Thoracic aorta (tissue), 2 donors: Measurements from ENCODE around the gene ESYT3. TPM values are rescaled to one million over a fixed set of nuclear protein-coding genes. Genes with fewer than 3 reads are reported as not detected.

Experiments
- ATAC-seq: fragments of 150-250 bp; one replicate; pipeline ENCODE4 v1.8.0; 2017; ENCODE audit warnings: low read depth; ENCODE audit not compliant: insufficient number of reproducible peaks, low FRiP score
- DNase-seq: peaks from one replicate; pipeline ENCODE4 v3.0.0-alpha.2; 2020; ENCODE audit warnings: low spot score
- H3K27ac ChIP-seq, 2 donors: fragments of 200-600 bp; sonication (generic); 1 replicate in 1 of 2; 2 replicates in 1 of 2; pipeline ENCODE4 v1.5.1; 2016; ENCODE audit warnings: mild to moderate bottlenecking in 2 of 2, moderate library complexity in 2 of 2
- H3K27me3 ChIP-seq: fragments of 200-600 bp; sonication (generic); replicated peaks from 2 replicates; pipeline ENCODE4 v1.6.0; 2016; ENCODE audit warnings: mild to moderate bottlenecking; ENCODE audit not compliant: insufficient read depth
- H3K36me3 ChIP-seq: fragments of 200-600 bp; sonication (generic); one replicate; pipeline ENCODE4 v1.5.1; 2016
- H3K4me1 ChIP-seq, 2 donors: fragments of 200-600 bp; sonication (generic); 1 replicate in 1 of 2; 2 replicates in 1 of 2; pipeline versions ENCODE4 v1.5.1 to v1.6.0; 2016; ENCODE audit warnings: low read depth in 2 of 2, mild to moderate bottlenecking in 1 of 2; ENCODE audit not compliant: control insufficient read depth in 1 of 2
- H3K4me3 ChIP-seq: fragments of 200-600 bp; sonication (generic); 2 replicates; pipeline ENCODE4 v1.5.1; 2016; ENCODE audit warnings: mild to moderate bottlenecking
- H3K9me3 ChIP-seq: fragments of 200-600 bp; sonication (generic); 2 replicates; pipeline ENCODE4 v1.5.1; 2016
- total RNA-seq, 2 donors: library from RNA; depleted of rRNA; stranded (reverse); fragments of >200 nt; gene quantifications; one replicate each; pipeline versions ENCODE4 v1.1.0 to v1.2.3, GENCODE V29; 2016
- TF ChIP-seq, protein P1 (sequence below): fragments of 200-600 bp; sonication (generic); IDR thresholded peaks from one replicate; pipeline ENCODE4 v1.5.1; 2019; ENCODE audit warnings: antibody characterized with exemption

The ESYT3 gene, protein sequence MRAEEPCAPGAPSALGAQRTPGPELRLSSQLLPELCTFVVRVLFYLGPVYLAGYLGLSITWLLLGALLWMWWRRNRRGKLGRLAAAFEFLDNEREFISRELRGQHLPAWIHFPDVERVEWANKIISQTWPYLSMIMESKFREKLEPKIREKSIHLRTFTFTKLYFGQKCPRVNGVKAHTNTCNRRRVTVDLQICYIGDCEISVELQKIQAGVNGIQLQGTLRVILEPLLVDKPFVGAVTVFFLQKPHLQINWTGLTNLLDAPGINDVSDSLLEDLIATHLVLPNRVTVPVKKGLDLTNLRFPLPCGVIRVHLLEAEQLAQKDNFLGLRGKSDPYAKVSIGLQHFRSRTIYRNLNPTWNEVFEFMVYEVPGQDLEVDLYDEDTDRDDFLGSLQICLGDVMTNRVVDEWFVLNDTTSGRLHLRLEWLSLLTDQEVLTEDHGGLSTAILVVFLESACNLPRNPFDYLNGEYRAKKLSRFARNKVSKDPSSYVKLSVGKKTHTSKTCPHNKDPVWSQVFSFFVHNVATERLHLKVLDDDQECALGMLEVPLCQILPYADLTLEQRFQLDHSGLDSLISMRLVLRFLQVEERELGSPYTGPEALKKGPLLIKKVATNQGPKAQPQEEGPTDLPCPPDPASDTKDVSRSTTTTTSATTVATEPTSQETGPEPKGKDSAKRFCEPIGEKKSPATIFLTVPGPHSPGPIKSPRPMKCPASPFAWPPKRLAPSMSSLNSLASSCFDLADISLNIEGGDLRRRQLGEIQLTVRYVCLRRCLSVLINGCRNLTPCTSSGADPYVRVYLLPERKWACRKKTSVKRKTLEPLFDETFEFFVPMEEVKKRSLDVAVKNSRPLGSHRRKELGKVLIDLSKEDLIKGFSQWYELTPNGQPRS
- total RNA-seq, result 1 to 10 TPM; 1.9 to 7.1 TPM

DNA sequence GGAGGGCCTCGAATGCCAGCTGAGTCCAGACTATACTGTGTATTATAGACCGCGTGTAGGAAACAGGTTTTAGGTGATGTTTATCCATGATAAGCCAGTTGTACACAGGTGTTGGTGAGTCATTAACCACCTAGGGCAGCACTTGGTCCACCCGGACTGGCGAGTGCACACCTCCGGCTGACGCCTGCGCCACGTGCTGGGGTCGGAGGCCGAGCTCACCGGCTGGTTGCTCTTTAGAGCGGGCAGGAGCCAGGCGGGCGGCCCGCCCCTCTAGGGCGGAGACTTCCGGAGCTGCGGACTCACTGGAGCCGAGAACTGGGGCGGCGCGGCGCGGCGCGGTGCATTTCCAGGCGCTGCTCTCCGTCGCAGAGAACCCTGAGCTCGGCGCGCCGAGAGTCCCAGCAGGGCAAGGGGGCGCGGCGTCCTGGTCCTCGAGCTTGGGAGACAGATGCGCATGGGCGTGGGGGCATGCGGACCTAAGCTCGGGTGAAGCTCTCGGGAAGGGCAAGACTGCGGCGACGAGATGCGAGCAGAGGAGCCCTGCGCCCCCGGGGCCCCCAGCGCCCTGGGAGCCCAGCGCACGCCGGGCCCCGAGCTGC is at the start of gene ESYT3:
ESYT3 (plus strand) TSS at position 341 of the 599 bp plus-strand sequence; CDS start at position 524, 183 bp downstream.
- DNase-seq, result peak; percentile 9
- Histone ChIP-seq H3K27ac (no peak within 1 kb of the TSS), H3K36me3 (no peaks in the 10 kb centered on the region), H3K27me3 (no peaks in the 10 kb centered on the region), H3K4me3 (peak within 1 kb of the TSS; percentile 82), H3K4me1 (peaks cover 16 to 21% of the 10 kb centered on the region in 2 donors), H3K9me3 (no peaks in the 10 kb centered on the region)
- no peak for ATAC-seq
- TF ChIP-seq, protein P1, sequence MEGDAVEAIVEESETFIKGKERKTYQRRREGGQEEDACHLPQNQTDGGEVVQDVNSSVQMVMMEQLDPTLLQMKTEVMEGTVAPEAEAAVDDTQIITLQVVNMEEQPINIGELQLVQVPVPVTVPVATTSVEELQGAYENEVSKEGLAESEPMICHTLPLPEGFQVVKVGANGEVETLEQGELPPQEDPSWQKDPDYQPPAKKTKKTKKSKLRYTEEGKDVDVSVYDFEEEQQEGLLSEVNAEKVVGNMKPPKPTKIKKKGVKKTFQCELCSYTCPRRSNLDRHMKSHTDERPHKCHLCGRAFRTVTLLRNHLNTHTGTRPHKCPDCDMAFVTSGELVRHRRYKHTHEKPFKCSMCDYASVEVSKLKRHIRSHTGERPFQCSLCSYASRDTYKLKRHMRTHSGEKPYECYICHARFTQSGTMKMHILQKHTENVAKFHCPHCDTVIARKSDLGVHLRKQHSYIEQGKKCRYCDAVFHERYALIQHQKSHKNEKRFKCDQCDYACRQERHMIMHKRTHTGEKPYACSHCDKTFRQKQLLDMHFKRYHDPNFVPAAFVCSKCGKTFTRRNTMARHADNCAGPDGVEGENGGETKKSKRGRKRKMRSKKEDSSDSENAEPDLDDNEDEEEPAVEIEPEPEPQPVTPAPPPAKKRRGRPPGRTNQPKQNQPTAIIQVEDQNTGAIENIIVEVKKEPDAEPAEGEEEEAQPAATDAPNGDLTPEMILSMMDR, result no peak

DNA sequence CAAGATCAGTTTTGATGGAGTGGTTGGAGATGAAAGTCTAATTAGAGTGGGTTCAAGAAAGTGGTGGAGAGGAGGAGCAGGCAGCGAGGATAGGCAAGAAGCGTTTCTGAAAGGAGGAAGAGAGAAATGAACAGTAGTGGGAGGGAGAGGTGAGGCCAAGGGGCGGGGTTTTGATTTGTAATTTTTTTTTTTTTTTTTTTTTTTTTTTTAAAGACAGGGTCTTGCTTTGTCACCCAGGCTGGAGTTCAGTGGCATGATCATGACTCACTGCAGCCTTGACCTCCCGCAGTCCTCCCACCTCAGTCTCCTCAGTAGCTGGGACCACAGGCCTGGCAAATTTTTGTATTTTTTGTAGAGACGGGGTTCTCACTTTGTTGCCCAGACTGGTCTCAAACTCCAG is 49.4 kb upstream of the ESYT3 start:
- Histone ChIP-seq H3K27me3 (no peaks in the 10 kb centered on the region), H3K27ac (no peak overlapping the region), H3K9me3 (no peaks in the 10 kb centered on the region), H3K4me1 (peaks cover 19 to 39% of the 10 kb centered on the region in 2 donors), H3K4me3 (no peak overlapping the region), H3K36me3 (no peaks in the 10 kb centered on the region)
- DNase-seq (no peak), ATAC-seq (no peak)
- TF ChIP-seq, protein P1, result no peak

DNA sequence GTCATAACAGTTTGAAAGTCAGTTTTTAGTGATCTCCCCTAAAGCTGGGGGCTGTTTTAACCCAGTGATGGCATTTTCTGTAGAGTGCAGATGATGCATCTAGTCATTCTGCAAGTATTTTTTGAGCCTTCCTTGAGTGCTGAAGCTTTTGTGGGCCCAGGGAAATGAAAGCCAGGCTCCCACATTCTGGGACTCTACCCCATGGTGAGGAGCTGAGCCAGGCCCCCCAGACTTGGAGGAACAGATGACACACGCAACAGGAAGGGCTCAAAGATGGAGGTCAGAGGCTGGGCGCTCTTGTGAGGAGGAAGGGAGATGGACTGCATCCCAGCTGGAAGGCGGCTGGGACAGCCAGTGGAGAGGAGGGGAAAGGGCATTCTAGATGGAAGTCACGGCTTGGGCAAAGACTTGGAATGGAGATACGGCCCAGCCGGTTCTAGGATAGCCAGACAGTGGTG is 45.2 kb upstream of the ESYT3 start:
- no peak for ATAC-seq
- H3K4me1 ChIP-seq, result peaks cover 17 to 28% of the 10 kb centered on the region in 2 donors
- no peak for DNase-seq

DNA sequence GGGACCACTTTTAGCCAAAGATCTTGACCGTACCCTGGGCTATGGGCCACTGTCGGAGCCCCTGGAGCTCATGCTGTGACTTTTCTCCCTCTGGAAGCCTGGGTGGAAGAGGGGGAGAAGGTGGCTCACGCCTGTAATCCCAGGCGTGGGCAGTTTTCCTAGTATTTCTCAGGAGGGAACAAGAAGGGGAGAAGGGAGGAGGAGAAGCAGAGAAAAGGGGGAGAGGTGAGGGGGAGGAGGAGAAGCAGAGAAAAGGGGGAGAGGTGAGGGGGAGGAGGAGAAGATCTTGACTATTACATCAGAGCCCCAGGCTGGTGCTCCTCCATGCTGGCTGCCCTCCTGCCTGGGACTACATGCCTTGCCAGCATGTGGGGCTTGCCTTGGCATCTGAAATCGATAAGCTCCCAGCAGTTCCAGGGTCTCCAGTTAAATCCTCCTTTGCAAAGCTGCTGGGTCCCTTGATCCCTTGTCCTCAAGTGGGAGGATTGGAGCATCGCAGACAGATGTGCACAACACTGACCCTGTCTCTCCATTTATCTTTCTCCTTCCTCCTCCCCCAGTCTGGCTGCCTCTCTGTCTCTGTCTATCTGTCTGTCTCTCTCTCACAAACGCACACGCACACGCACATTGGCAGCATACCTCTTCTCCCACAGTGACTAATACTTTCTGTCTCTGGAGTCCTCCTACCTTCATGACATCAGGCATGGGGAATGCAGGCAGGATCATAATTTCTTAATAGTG is 44.4 kb upstream of the ESYT3 start:
- no peaks in the 10 kb centered on the region for H3K9me3 ChIP-seq
- no peak for DNase-seq
- peak overlapping the region; percentile 46 to 54 for H3K27ac ChIP-seq
- H3K4me1 ChIP-seq, result peaks cover 17 to 28% of the 10 kb centered on the region in 2 donors
- no peaks in the 10 kb centered on the region for H3K27me3 ChIP-seq
- H3K4me3 ChIP-seq, result no peak overlapping the region
- TF ChIP-seq, protein P1, result no peak
- no peak for ATAC-seq
- H3K36me3 ChIP-seq, result no peaks in the 10 kb centered on the region

More for the DNA sequence above, 45.2 kb upstream of the ESYT3 start:
- no peaks in the 10 kb centered on the region for H3K27me3 ChIP-seq
- H3K36me3 ChIP-seq, result no peaks in the 10 kb centered on the region
- H3K4me3 ChIP-seq, result no peak overlapping the region
- H3K27ac ChIP-seq, result peak overlapping the region in 1 of 2 donors; percentile 54
- H3K9me3 ChIP-seq, result no peaks in the 10 kb centered on the region
- TF ChIP-seq, protein P1, result no peak
